Measurements from ENCODE around the gene PARP15.

Gene PARP15

GRCh38 chr3:122587572-122587971 is 10.1 kb downstream of the PARP15 start:
- Histone ChIP-seq H3K9me3 (ENCODE audit: insufficient read depth, low read length, severe bottlenecking) (peaks cover 3% of the 10 kb centered on the region), H3K4me1 (ENCODE audit: insufficient read depth, low read length) (no peaks in the 10 kb centered on the region), H3K9ac (ENCODE audit: low read depth, low read length) (no peak overlapping the region), H3K4me2 (ENCODE audit: insufficient read depth, low read length) (no peak overlapping the region), H2AFZ (ENCODE audit: low read depth, low read length) (no peak overlapping the region), H3K27ac (ENCODE audit: low read length) (no peak overlapping the region), H4K20me1 (ENCODE audit: insufficient read depth, low read length) (no peaks in the 10 kb centered on the region), H3K79me2 (ENCODE audit: insufficient read depth, low read length) (peaks cover 19% of the 10 kb centered on the region), H3K27me3 (ENCODE audit: insufficient read depth, low read length, poor library complexity) (no peaks in the 10 kb centered on the region), H3K4me3 (ENCODE audit: low read depth in 1 of 2, low read length in 2 of 2) (no peak overlapping the region), H3K36me3 (ENCODE audit: insufficient read depth, low read length) (peaks cover 3% of the 10 kb centered on the region; the same call in 1 of the 2 replicates)
- no peak for DNase-seq
- no peak for ATAC-seq (ENCODE audit: insufficient read depth, low read depth)
- TF ChIP-seq EZH2 (IDR thresholded peaks at IDR 0.05; ENCODE audit: borderline replicate concordance, low read depth, low read length, severe bottlenecking) = no peak
- TF ChIP-seq CTCF (IDR thresholded peaks at IDR 0.05; ENCODE audit: borderline replicate concordance, extremely low read depth, low read length, poor library complexity, severe bottlenecking) = no peak

- TF ChIP-seq EZH2 (IDR thresholded peaks at IDR 0.05; ENCODE audit: borderline replicate concordance, low read depth, low read length, severe bottlenecking) (no peak), CTCF (IDR thresholded peaks at IDR 0.05; ENCODE audit: borderline replicate concordance, extremely low read depth, low read length, poor library complexity, severe bottlenecking) (no peak)
- Histone ChIP-seq H2AFZ (ENCODE audit: low read depth, low read length) (no peak overlapping the region), H3K27ac (ENCODE audit: low read length) (no peak overlapping the region), H3K36me3 (ENCODE audit: insufficient read depth, low read length) (peaks cover 2% of the 10 kb centered on the region; the same call in 1 of the 2 replicates), H3K27me3 (ENCODE audit: insufficient read depth, low read length, poor library complexity) (no peaks in the 10 kb centered on the region), H3K4me3 (ENCODE audit: low read depth in 1 of 2, low read length in 2 of 2) (no peak overlapping the region), H3K4me2 (ENCODE audit: insufficient read depth, low read length) (no peak overlapping the region), H4K20me1 (ENCODE audit: insufficient read depth, low read length) (no peaks in the 10 kb centered on the region), H3K4me1 (ENCODE audit: insufficient read depth, low read length) (no peaks in the 10 kb centered on the region), H3K79me2 (ENCODE audit: insufficient read depth, low read length) (peaks cover 17% of the 10 kb centered on the region), H3K9ac (ENCODE audit: low read depth, low read length) (no peak overlapping the region), H3K9me3 (ENCODE audit: insufficient read depth, low read length, severe bottlenecking) (no peaks in the 10 kb centered on the region)
- ATAC-seq (ENCODE audit: insufficient read depth, low read depth) (no peak), DNase-seq (no peak)
Observed at GRCh38 chr3:122589297-122589696, 11.8 kb downstream of the PARP15 start.

- no peaks in the 10 kb centered on the region for H3K4me1 ChIP-seq (ENCODE audit: insufficient read depth, low read length)
- no peaks in the 10 kb centered on the region for H3K36me3 ChIP-seq (ENCODE audit: insufficient read depth, low read length)
- no peak overlapping the region for H3K4me3 ChIP-seq (ENCODE audit: low read depth in 1 of 2, low read length in 2 of 2)
- H4K20me1 ChIP-seq (ENCODE audit: insufficient read depth, low read length) = no peaks in the 10 kb centered on the region
- H3K27ac ChIP-seq (ENCODE audit: low read length) = no peak overlapping the region
- DNase-seq = no peak
- H3K27me3 ChIP-seq (ENCODE audit: insufficient read depth, low read length, poor library complexity) = no peaks in the 10 kb centered on the region
- H3K9ac ChIP-seq (ENCODE audit: low read depth, low read length) = no peak overlapping the region
- no peaks in the 10 kb centered on the region for H3K9me3 ChIP-seq (ENCODE audit: insufficient read depth, low read length, severe bottlenecking)
- ATAC-seq (ENCODE audit: insufficient read depth, low read depth) = no peak
- no peak overlapping the region for H2AFZ ChIP-seq (ENCODE audit: low read depth, low read length)
- peaks cover 12% of the 10 kb centered on the region for H3K79me2 ChIP-seq (ENCODE audit: insufficient read depth, low read length)
- no peak overlapping the region for H3K4me2 ChIP-seq (ENCODE audit: insufficient read depth, low read length)
- TF ChIP-seq EZH2 (IDR thresholded peaks at IDR 0.05; ENCODE audit: borderline replicate concordance, low read depth, low read length, severe bottlenecking) (no peak), CTCF (IDR thresholded peaks at IDR 0.05; ENCODE audit: borderline replicate concordance, extremely low read depth, low read length, poor library complexity, severe bottlenecking) (no peak)
Observed at GRCh38 chr3:122590610-122591009, 13.2 kb downstream of the PARP15 start.

GRCh38 chr3:122594025-122594424 is 16.6 kb downstream of the PARP15 start:
- Histone ChIP-seq H4K20me1 (ENCODE audit: insufficient read depth, low read length) (no peaks in the 10 kb centered on the region), H3K79me2 (ENCODE audit: insufficient read depth, low read length) (peaks cover 3% of the 10 kb centered on the region), H3K4me2 (ENCODE audit: insufficient read depth, low read length) (no peak overlapping the region), H3K9ac (ENCODE audit: low read depth, low read length) (no peak overlapping the region), H3K4me1 (ENCODE audit: insufficient read depth, low read length) (peaks cover 5% of the 10 kb centered on the region; the same call in 1 of the 2 replicates), H2AFZ (ENCODE audit: low read depth, low read length) (no peak overlapping the region), H3K27ac (ENCODE audit: low read length) (no peak overlapping the region), H3K36me3 (ENCODE audit: insufficient read depth, low read length) (no peaks in the 10 kb centered on the region), H3K9me3 (ENCODE audit: insufficient read depth, low read length, severe bottlenecking) (no peaks in the 10 kb centered on the region), H3K27me3 (ENCODE audit: insufficient read depth, low read length, poor library complexity) (no peaks in the 10 kb centered on the region), H3K4me3 (ENCODE audit: low read depth in 1 of 2, low read length in 2 of 2) (no peak overlapping the region)
- no peak for ATAC-seq (ENCODE audit: insufficient read depth, low read depth)
- TF ChIP-seq CTCF (IDR thresholded peaks at IDR 0.05; ENCODE audit: borderline replicate concordance, extremely low read depth, low read length, poor library complexity, severe bottlenecking) (no peak), EZH2 (IDR thresholded peaks at IDR 0.05; ENCODE audit: borderline replicate concordance, low read depth, low read length, severe bottlenecking) (no peak)
- DNase-seq = no peak

Data from DND-41 (cell line).